Lower leg skin (tissue), 4 donors: ENCODE results near the gene KCNQ1OT1. TPM values are rescaled to one million over a fixed set of nuclear protein-coding genes. Genes with fewer than 3 reads are reported as not detected.

Experiments
- DNase-seq, 2 donors: peaks; one replicate each; pipeline ENCODE4 v3.0.0-alpha.2; 2019; ENCODE audit warnings: low spot score in 2 of 2
- H3K4me3 ChIP-seq: fragments of 200-600 bp; sonication (generic); 2 replicates; pipeline ENCODE4 v1.5.1; 2017; ENCODE audit warnings: mild to moderate bottlenecking, low read depth; ENCODE audit not compliant: poor library complexity, severe bottlenecking
- CTCF ChIP-seq, 3 donors: fragments of 450-650 bp; IDR thresholded peaks; one replicate each; pipeline ENCODE4 v1.5.1; 2016; ENCODE audit warnings: antibody characterized with exemption in 3 of 3, mild to moderate bottlenecking in 3 of 3, moderate library complexity in 2 of 3
- POLR2A ChIP-seq, 2 donors: fragments of 450-650 bp; IDR thresholded peaks; one replicate each; pipeline ENCODE4 v1.6.1; 2016 to 2017; ENCODE audit warnings: antibody characterized with exemption in 2 of 2, mild to moderate bottlenecking in 1 of 2, moderate library complexity in 1 of 2
- WGBS, 2 donors: methylation state at CpG; one replicate each; pipeline ENCODE4 v1.1.5; 2018; 5-methylcytosine and 5-hydroxymethylcytosine counted together
- intact Hi-C: fragments of 100-400 bp; cut with DNase I; formaldehyde crosslinking; loops from one replicate; pipeline ENCODE4 v1.15.0; 2023; ENCODE audit warnings: low total_unique reads
- total RNA-seq, 4 donors: library from RNA; depleted of rRNA; stranded (reverse); fragments of >200 nt; gene quantifications; one replicate each; pipeline ENCODE4 v1.1.0, GENCODE V29; 2016

The KCNQ1OT1 gene
- total RNA-seq, 4 donors from 2014 or later, result 0.63 to 1.8 (median 0.91) TPM

- TF ChIP-seq POLR2A (IDR thresholded peaks at IDR 0.05) (no peak), CTCF (IDR thresholded peaks at IDR 0.05) (no peak)
- intact Hi-C loops, result no loop called here
- H3K4me3 ChIP-seq, result no peak overlapping the region
- DNase-seq, result peak in 1 of 2 donors; percentile 70
- 95% methylated on average over 7 of the region's 7 CpGs for WGBS, 2 donors
Observed at GRCh38 chr11:2686360-2687222, 13.2 kb downstream of the KCNQ1OT1 start.

GRCh38 chr11:2685566-2686359 lies 14.0 kb downstream of the KCNQ1OT1 start:
- TF ChIP-seq POLR2A (IDR thresholded peaks at IDR 0.05), result no peak
- TF ChIP-seq CTCF (IDR thresholded peaks at IDR 0.05), result no peak
- DNase-seq, result peak in 1 of 2 donors; percentile 65
- intact Hi-C loops, result no loop called here
- H3K4me3 ChIP-seq, result no peak overlapping the region
- 91 to 93% methylated on average over 11 to 13 of the region's 13 CpGs for WGBS, 2 donors

GRCh38 chr11:2685051-2685450 lies 14.7 kb downstream of the KCNQ1OT1 start:
- 82 to 86% methylated on average over 6 of the region's 6 CpGs for WGBS, 2 donors
- TF ChIP-seq POLR2A (IDR thresholded peaks at IDR 0.05), result no peak
- no peak for TF ChIP-seq CTCF (IDR thresholded peaks at IDR 0.05)
- intact Hi-C loops, result no loop called here
- DNase-seq, result peak in 1 of 2 donors; percentile 57
- no peak overlapping the region for H3K4me3 ChIP-seq

- no peak overlapping the region for H3K4me3 ChIP-seq
- intact Hi-C loops, result no loop called here
- 92 to 95% methylated on average over 1 of the region's 1 CpG for WGBS, 2 donors
- peak in 1 of 2 donors; percentile 40 for DNase-seq
- TF ChIP-seq CTCF (IDR thresholded peaks at IDR 0.05), result no peak
- no peak for TF ChIP-seq POLR2A (IDR thresholded peaks at IDR 0.05)
Observed at GRCh38 chr11:2684581-2684980, 15.2 kb downstream of the KCNQ1OT1 start.

- DNase-seq, result no peak
- no peak overlapping the region for H3K4me3 ChIP-seq
- intact Hi-C loops, result no loop called here
- 90 to 92% methylated on average over 4 of the region's 4 CpGs for WGBS, 2 donors
- TF ChIP-seq POLR2A (IDR thresholded peaks at IDR 0.05) (no peak), CTCF (IDR thresholded peaks at IDR 0.05) (no peak)
Observed at GRCh38 chr11:2683806-2684205, 16.0 kb downstream of the KCNQ1OT1 start.
